ENCODE data around the gene SLC16A6.
"Not testable (repeated sequence)": the region's sequence is repeated elsewhere in the genome, so short reads cannot be mapped to it uniquely, and the experiment has no call there.

The SLC16A6 gene

GRCh38 chr17:68246271-68247028 lies 44.5 kb downstream of the SLC16A6 start:
- no peak for DNase-seq

- no peak for DNase-seq
These were observed 51.1 kb downstream of the SLC16A6 start for GRCh38 chr17:68239632-68240366.

DNA sequence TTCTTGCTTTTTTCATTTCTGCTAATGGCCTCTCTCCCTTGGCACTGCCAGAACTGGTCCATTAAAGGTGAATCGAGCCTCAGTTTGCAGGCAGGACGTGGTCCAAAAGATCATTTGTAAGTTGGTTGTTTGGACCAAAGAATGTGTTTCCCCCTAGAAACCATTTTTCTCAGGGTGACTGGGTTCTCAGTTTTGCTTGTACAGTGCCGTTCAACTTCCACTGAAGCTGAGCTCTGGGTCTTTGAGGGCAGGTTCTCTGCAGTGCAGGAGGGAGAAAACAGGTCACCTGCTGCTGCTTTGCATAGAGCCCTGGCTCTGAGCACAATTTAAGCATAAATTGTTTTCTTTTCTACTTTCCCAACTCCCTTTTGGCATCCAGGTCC lies 52.1 kb downstream of the SLC16A6 start:
- DNase-seq = no peak

DNA sequence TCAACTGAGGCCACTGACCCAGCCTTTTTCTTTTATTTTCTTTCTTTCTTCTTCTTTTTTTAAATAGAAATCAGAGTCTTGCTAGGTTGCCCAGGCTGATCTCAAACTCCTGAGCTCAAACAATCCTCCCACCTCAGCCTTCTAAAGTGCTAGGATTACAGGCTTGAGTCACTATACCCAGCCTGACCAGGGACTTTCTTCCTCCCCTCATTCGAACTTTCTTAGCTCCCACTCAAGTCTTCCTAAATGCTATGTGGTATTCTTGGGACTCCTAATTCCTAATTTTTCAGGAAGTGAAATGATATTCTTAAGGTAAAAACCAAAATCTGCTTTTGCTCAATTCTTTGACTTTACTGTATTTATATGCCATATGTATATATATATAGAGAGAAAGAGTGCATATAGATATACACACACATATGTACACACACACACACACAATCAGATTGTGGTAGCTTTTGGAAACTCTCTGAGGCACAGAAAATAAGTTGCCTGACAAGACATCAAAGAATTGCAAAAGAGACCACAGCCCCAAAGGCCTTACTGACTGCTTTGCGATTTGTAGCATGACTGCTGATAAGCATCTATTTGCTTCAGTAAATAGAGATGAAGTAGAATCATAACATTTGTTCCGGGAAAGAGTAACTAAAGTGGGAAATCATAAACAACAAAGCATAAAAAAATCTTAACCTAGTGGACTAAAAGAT lies 52.6 kb downstream of the SLC16A6 start:
- no peak for DNase-seq

GRCh38 chr17:68237369-68238163 lies 53.4 kb downstream of the SLC16A6 start:
- not testable (repeated sequence) for DNase-seq

DNA sequence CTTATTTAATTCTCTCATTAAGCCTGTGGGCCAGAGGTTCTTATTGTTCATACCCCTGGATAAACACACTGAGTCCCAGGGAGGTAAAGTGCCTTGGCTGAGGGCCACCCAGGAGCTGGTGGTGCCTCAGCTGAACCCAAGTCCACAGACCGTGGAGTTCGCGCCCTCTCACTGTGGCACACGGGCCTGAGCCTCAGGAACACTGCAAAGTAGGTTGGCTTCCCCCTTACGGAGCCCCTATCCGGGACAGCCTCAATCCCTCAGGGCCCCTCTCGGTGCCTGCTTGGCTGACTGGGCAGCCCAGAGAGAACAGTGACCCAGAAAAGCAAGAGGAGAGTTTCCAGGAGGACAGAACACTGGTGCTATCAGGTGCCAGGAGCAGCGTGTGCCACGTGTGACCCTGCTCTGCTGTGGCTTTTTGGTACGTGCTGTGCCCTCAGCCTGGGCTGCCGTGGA lies 55.6 kb downstream of the SLC16A6 start:
- DNase-seq = not testable (repeated sequence)

- DNase-seq = not testable (repeated sequence)
These were observed 56.1 kb downstream of the SLC16A6 start for GRCh38 chr17:68234726-68235335.

- not testable (repeated sequence) for DNase-seq
These were observed 58.2 kb downstream of the SLC16A6 start for GRCh38 chr17:68232741-68233140.

- DNase-seq = no peak
These were observed 59.4 kb downstream of the SLC16A6 start for GRCh38 chr17:68231541-68231940.

- DNase-seq = not testable (repeated sequence)
These were observed 59.8 kb downstream of the SLC16A6 start for GRCh38 chr17:68231131-68231530.

- DNase-seq = no peak
These were observed 61.3 kb downstream of the SLC16A6 start for GRCh38 chr17:68229619-68230018.

DNA sequence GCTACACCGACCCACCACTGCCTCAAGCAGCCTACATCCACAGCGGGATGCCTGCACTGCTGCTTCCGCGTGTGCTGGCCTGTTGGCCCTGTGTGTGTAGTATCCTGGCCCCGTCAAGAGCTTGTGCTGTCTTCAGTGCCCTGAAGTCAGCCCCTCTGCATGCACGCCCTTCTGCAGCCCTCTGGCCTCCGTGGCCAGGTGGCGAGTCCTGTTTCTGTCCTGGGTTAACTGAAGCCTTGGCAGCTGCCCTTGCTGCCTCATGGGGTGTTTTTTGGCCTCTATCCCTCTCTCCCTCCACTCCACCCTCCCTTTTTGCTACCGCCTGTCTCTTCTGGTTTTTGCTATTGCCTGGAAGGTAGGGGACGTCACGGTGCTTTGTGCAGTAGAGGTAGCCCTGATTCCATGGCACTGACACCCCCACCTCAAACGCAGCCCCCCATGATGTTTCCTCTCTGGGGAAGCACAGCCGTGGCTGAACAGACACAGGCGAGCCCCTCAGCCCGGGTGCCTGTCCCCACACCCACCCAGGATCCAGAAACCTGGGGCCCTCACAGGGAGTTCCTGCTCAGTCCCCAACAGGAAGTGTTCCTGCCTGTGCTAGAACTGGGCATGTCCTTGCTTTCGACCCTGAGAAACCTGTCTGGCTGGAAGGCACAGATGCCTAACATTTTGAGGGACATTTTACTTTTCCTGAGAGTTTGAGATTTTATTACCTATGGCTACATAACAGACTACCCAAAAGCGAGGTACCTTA lies 61.9 kb downstream of the SLC16A6 start:
- DNase-seq = no peak

DNA sequence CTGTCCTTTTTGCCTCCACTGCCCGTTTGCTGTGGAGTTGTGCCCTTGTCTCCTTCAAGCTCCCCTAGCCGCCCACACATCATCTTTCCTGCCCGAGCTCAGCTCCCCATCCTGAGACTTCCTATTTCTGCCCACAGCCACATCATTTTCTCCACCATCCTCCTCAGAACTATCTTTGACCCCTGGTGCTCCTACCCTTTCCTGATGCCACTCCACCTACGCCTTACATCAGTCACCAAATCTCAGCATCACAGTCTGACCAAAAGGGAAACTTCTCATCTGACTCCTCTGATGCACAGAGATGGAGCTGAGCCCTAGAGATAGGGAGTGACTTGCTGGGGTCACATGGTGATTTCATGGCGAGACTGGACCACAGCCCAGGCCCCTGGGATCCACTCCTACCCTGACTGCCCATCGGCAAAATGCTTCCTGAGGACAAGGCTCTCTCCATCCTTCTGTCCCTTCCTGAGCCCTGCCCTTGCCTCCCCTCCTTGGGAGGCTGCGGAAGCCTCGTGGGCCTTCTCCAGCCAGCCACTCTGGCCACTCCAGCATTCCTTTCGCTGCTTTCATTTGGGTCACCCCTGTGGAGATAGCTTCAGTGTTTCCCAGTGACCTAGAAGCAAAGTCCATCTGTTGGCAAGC lies 62.8 kb downstream of the SLC16A6 start:
- not testable (repeated sequence) for DNase-seq

DNA sequence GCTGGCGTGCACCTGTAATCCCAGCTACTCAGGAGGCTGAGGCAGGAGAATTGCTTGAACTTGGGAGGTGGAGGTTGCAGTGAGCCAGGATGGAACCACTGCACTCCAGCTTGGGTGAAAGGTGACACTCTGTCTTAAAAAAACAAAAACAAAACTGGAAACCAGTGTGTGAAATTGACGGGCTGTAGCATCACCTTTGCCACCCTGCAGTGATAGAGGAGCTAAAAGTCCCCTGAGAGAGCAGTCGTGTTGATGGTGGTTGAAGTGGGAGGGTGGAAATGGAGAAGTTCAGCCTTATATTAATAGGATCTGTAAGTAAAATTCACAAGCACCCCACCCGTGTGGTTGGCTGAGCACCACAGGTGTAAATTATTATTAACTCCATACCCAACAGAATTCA lies 65.9 kb downstream of the SLC16A6 start:
- not testable (repeated sequence) for DNase-seq

DNA sequence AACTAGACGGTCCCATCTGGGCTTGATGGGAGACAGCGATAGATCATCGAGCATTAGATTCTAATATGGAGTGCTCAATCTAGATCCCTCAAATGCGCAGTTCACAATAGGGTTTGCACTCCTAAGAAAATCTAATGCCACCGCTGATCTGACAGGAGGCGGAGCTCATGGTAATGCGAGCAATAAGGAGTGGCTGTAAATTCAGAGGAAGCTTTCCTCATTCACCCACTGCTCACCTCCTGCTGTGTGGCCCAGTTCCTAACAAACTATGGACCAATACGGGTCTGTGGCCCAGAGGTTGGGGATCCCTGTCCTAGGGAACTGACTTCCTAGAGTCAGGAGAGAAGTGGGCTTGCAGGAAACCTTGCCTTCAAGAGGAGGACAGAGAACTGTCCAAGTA lies 68.3 kb downstream of the SLC16A6 start:
- DNase-seq = no peak

DNA sequence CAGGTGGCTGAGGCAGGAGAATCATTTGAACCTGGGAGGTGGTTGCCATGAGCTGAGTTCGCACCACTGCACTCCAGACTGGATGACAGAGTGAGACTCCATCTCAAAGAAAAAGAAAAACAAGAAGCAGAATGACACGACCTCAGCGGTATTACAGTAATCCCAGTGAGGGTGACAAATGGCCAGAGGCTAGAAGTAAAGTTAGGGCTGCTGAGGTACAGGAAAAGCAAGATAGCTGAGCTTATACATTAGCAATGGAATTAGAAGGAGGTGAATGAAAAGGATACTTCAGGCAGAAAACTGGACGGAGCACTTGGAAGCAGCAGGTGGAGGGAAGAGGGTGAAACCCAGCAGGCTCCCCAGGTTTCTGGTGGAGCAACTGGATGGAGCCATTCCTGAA lies 69.1 kb downstream of the SLC16A6 start:
- DNase-seq = no peak

DNA sequence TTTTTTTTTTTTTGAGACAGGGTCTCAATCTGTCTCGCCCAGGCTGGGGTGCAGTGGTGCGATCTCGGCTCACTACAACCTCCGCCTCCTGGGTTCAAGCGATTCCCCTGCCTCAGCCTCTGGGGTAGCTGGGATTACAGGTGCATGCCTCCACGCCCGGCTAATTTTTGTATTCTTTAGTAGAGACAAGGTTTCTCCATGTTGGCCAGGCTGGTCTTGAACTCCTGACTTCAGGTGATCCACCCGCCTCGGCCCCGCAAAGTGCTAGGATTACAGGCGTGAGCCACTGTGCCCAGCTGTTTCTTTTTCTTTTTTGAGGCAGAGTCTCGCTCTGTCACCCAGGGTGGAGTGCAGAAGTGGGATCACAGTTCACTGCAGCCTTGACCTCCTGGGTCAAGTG lies 70.1 kb downstream of the SLC16A6 start:
- not testable (repeated sequence) for DNase-seq

DNA sequence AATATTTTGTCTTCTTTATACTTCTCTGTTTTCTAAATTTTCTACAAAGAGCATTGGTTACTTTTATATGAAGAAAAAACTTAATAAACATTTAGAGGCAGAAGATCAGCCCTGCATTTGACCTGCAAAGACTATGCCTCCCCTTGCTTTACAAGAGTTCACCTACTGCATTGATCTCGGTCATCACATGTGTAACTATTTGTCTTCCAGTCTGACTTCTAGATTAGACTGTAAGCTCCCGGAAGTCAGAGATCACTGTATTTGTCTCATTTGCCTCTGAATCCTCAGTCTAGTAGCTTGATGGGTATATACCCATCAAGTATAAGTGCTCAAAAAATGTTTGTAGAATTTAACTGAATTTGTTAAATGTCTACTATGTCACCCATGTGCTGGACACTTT lies 70.7 kb downstream of the SLC16A6 start:
- not testable (repeated sequence) for DNase-seq

GRCh38 chr17:68219429-68219828 lies 71.5 kb downstream of the SLC16A6 start:
- DNase-seq = not testable (repeated sequence)
